Upper lobe of left lung (tissue), 6 donors: ENCODE results near the gene DPP6. TPM values are rescaled to one million over a fixed set of nuclear protein-coding genes. Genes with fewer than 3 reads are reported as not detected.

ENCODE experiments used
- ATAC-seq, 2 donors: fragments of 200-7000 bp; cut with Tn5 transposase; one replicate each; pipeline ENCODE4 v1.9.1; 2022; ENCODE audit warnings: mild to moderate bottlenecking in 2 of 2, moderate library complexity in 2 of 2; ENCODE audit not compliant: low FRiP score in 2 of 2
- DNase-seq, 2 donors: peaks; one replicate each; pipeline ENCODE4 v3.0.0-alpha.2; 2019 to 2020
- H3K27ac ChIP-seq, 4 donors: fragments of 200-600 bp; sonication (generic); one replicate each; pipeline ENCODE4 v1.5.1; 2016 to 2019
- H3K27me3 ChIP-seq, 4 donors: fragments of 200-600 bp; sonication (generic); one replicate each; pipeline ENCODE4 v1.5.1; 2017 to 2019
- H3K36me3 ChIP-seq, 4 donors: fragments of 200-600 bp; sonication (generic); one replicate each; pipeline ENCODE4 v1.5.1; 2016 to 2019
- H3K4me1 ChIP-seq, 4 donors: fragments of 200-600 bp; sonication (generic); one replicate each; pipeline ENCODE4 v1.5.1; 2018 to 2019
- H3K4me3 ChIP-seq, 4 donors: fragments of 200-600 bp; sonication (generic); one replicate each; pipeline ENCODE4 v1.5.1; 2017 to 2019; ENCODE audit warnings: mild to moderate bottlenecking in 2 of 4, moderate library complexity in 1 of 4
- H3K9me3 ChIP-seq, 4 donors: fragments of 200-600 bp; sonication (generic); one replicate each; pipeline ENCODE4 v1.5.1; 2018 to 2019
- EP300 ChIP-seq, 4 donors: sonication (generic); formaldehyde crosslinking; IDR thresholded peaks; one replicate each; pipeline ENCODE4 v1.5.1; 2017; ENCODE audit warnings: antibody characterized with exemption in 4 of 4, control low read depth in 2 of 4
- POLR2A ChIP-seq, 4 donors: fragments of 450-650 bp; IDR thresholded peaks; one replicate each; pipeline ENCODE4 v1.5.1; 2016 to 2017; ENCODE audit warnings: antibody characterized with exemption in 4 of 4, mild to moderate bottlenecking in 2 of 4
- POLR2AphosphoS5 ChIP-seq, 2 donors: sonication (generic); formaldehyde crosslinking; IDR thresholded peaks; one replicate each; pipeline ENCODE4 v1.5.1; 2017; ENCODE audit warnings: antibody characterized with exemption in 2 of 2
- WGBS, 2 donors: methylation state at CpG; one replicate each; pipeline ENCODE4 v1.1.5; 2017 to 2018; 5-methylcytosine and 5-hydroxymethylcytosine counted together
- total RNA-seq, 6 donors: library from RNA; depleted of rRNA in 4 of 6; stranded (reverse); fragments of >200 nt in 4 of 6; gene quantifications; one replicate each; pipeline versions ENCODE4 v1.1.0 to v1.2.1, GENCODE V29; 2016 to 2021
- TF ChIP-seq, protein P1 (sequence below), 6 experiments: fragments of 450-650 bp in 4 of 6; fragments of 200-600 bp in 2 of 6; sonication (generic) in 2 of 6; IDR thresholded peaks; one replicate each; pipeline ENCODE4 v1.5.1; 2016 to 2019; ENCODE audit warnings: antibody characterized with exemption in 6 of 6
- donor health status: DM: no; HTN: no; CAD: no; lungs with moderate emphysema.
- donor health status: DM: no; HTN: yes; CAD: no; lungs with severe emphysema.

DPP6 gene
- total RNA-seq, 6 donors from 2014 or later = 0.49 to 3.1 (median 0.86) TPM; not detected in 2

GRCh38 chr7:154591544-154591943 lies 539.3 kb downstream of the DPP6 start:
- TF ChIP-seq POLR2A (IDR thresholded peaks at IDR 0.05) (no peak), EP300 (IDR thresholded peaks at IDR 0.05) (no peak), POLR2AphosphoS5 (IDR thresholded peaks at IDR 0.05) (no peak)
- TF ChIP-seq, protein P1, sequence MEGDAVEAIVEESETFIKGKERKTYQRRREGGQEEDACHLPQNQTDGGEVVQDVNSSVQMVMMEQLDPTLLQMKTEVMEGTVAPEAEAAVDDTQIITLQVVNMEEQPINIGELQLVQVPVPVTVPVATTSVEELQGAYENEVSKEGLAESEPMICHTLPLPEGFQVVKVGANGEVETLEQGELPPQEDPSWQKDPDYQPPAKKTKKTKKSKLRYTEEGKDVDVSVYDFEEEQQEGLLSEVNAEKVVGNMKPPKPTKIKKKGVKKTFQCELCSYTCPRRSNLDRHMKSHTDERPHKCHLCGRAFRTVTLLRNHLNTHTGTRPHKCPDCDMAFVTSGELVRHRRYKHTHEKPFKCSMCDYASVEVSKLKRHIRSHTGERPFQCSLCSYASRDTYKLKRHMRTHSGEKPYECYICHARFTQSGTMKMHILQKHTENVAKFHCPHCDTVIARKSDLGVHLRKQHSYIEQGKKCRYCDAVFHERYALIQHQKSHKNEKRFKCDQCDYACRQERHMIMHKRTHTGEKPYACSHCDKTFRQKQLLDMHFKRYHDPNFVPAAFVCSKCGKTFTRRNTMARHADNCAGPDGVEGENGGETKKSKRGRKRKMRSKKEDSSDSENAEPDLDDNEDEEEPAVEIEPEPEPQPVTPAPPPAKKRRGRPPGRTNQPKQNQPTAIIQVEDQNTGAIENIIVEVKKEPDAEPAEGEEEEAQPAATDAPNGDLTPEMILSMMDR (IDR thresholded peaks at IDR 0.05) = no peak
- WGBS, 2 donors = 55 to 67% methylated on average over 6 of the region's 6 CpGs
- no peaks in the 10 kb centered on the region for H3K9me3 ChIP-seq
- DNase-seq (no peak), ATAC-seq (no peak)
- H3K4me3 ChIP-seq = no peak overlapping the region
- H3K27me3 ChIP-seq = no peaks in the 10 kb centered on the region
- no peak overlapping the region for H3K27ac ChIP-seq
- H3K36me3 ChIP-seq = no peaks in the 10 kb centered on the region
- no peaks in the 10 kb centered on the region for H3K4me1 ChIP-seq

DNA sequence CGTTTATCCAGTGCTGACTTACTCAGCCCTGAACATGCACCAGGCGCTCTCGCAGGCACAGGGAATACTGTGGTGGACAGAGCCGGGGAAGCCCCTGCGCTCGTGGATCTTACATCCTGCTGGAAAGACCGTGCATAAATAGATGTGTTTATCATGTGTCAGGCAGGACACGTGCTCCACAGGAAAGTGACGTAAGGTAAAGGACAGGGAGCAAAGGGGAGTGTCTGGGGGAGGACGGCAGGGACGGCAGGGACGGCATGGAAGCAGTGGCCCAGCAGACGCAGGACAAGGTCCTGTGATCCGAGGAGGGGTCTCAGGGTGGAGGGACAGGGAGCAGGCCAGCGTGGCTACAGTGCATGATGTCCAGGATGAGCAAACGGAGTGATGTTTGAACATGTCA lies 540.2 kb downstream of the DPP6 start:
- no peaks in the 10 kb centered on the region for H3K4me1 ChIP-seq
- no peak for TF ChIP-seq EP300 (IDR thresholded peaks at IDR 0.05)
- TF ChIP-seq, protein P1 (IDR thresholded peaks at IDR 0.05) = no peak
- no peak overlapping the region for H3K27ac ChIP-seq
- H3K4me3 ChIP-seq = no peak overlapping the region
- WGBS, 2 donors = 45 to 47% methylated on average over 16 of the region's 16 CpGs
- no peaks in the 10 kb centered on the region for H3K9me3 ChIP-seq
- H3K27me3 ChIP-seq = no peaks in the 10 kb centered on the region
- ATAC-seq = no peak
- no peaks in the 10 kb centered on the region for H3K36me3 ChIP-seq
- DNase-seq = no peak

DNA sequence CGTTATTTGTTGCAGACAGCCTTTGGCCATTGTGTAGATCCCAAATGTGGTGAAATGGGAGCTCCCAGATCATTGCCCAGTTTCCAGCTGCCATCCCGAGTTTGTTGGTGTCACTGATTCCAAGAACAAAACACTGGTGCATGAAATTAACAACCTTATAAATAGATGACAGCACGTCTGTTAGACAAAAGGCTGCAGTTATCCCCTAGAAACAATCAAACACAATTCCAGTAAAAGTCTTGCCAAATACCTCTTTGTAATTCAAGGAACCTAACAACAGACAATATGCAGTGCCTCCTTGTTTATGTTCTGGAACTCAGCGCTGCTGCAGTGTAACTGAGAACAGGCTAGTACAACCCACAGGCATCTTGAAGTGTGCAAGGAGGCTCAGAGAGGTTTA lies 546.2 kb downstream of the DPP6 start:
- no peaks in the 10 kb centered on the region for H3K27me3 ChIP-seq
- H3K4me3 ChIP-seq = no peak overlapping the region
- no peaks in the 10 kb centered on the region for H3K36me3 ChIP-seq
- WGBS, 2 donors = 56 to 70% methylated on average over 4 of the region's 4 CpGs
- ATAC-seq = no peak
- no peak overlapping the region for H3K27ac ChIP-seq
- no peak for DNase-seq
- H3K9me3 ChIP-seq = no peaks in the 10 kb centered on the region
- TF ChIP-seq, protein P1 (IDR thresholded peaks at IDR 0.05) = no peak
- H3K4me1 ChIP-seq = no peaks in the 10 kb centered on the region

GRCh38 chr7:154598864-154599263 lies 546.7 kb downstream of the DPP6 start:
- H3K27ac ChIP-seq = no peak overlapping the region
- no peak overlapping the region for H3K4me3 ChIP-seq
- H3K4me1 ChIP-seq = no peaks in the 10 kb centered on the region
- H3K36me3 ChIP-seq = no peaks in the 10 kb centered on the region
- no peaks in the 10 kb centered on the region for H3K27me3 ChIP-seq
- no peak for TF ChIP-seq EP300 (IDR thresholded peaks at IDR 0.05)
- TF ChIP-seq, protein P1 (IDR thresholded peaks at IDR 0.05) = no peak
- no peak for TF ChIP-seq POLR2A (IDR thresholded peaks at IDR 0.05)
- TF ChIP-seq POLR2AphosphoS5 (IDR thresholded peaks at IDR 0.05) = no peak
- WGBS, 2 donors = 94 to 96% methylated on average over 3 of the region's 3 CpGs
- ATAC-seq (no peak), DNase-seq (no peak)
- no peaks in the 10 kb centered on the region for H3K9me3 ChIP-seq

DNA sequence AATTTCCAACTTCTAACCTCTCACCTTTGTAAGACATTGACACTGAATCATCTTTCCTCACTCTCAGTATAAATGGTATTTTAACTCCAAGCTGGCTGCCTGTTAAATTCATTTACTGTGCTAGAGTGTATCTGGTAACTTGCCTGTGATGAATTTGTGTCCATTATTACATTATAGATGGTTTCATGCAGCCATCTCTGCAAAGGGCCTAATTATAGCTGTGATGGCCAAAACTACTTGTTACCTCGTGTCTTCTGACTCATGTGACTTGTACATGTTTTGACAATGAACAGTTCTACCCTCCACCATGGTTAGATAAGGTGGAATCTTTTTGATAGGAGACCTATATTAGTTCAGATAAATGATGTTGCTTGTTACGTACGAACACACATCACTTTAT lies 558.7 kb downstream of the DPP6 start:
- no peaks in the 10 kb centered on the region for H3K4me1 ChIP-seq
- no peak overlapping the region for H3K27ac ChIP-seq
- DNase-seq = no peak
- no peak overlapping the region for H3K4me3 ChIP-seq
- no peaks in the 10 kb centered on the region for H3K27me3 ChIP-seq
- ATAC-seq = no peak
- H3K36me3 ChIP-seq = no peaks in the 10 kb centered on the region
- WGBS, 2 donors = 60 to 72% methylated on average over 3 of the region's 3 CpGs
- TF ChIP-seq POLR2AphosphoS5 (IDR thresholded peaks at IDR 0.05) (no peak), EP300 (IDR thresholded peaks at IDR 0.05) (no peak), POLR2A (IDR thresholded peaks at IDR 0.05) (no peak)
- TF ChIP-seq, protein P1 (IDR thresholded peaks at IDR 0.05) = no peak
- H3K9me3 ChIP-seq = no peaks in the 10 kb centered on the region
